ENCODE data around the gene OR2AG1.

Gene OR2AG1

DNA sequence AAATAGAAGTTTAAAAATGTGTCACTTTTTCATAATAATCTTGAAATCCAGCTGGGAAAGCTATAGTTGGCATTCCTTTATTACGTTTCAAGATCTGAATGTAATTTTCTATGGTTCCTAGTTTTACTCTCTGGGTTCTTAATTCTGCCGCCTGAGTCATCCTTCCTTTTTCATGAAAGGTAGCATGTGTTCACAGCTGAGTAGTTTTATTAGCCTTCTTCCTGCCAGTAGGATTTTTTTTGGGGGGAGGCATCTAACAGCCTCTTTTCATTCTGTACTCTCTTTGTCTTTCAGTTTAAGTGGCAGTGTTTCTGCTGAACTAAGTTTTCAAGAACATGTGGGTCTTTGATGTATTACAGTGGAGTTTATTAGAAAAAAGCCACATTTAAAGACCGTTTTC is 47.5 kb upstream of the OR2AG1 start:
- Histone ChIP-seq H3K27me3 (ENCODE audit: insufficient read depth, poor library complexity, severe bottlenecking) (no peaks in the 10 kb centered on the region), H3K27ac (replicated peaks) (no peak overlapping the region), H3K4me3 (replicated peaks; ENCODE audit: insufficient read depth, low read length) (no peak overlapping the region)
- TF ChIP-seq, protein P1, sequence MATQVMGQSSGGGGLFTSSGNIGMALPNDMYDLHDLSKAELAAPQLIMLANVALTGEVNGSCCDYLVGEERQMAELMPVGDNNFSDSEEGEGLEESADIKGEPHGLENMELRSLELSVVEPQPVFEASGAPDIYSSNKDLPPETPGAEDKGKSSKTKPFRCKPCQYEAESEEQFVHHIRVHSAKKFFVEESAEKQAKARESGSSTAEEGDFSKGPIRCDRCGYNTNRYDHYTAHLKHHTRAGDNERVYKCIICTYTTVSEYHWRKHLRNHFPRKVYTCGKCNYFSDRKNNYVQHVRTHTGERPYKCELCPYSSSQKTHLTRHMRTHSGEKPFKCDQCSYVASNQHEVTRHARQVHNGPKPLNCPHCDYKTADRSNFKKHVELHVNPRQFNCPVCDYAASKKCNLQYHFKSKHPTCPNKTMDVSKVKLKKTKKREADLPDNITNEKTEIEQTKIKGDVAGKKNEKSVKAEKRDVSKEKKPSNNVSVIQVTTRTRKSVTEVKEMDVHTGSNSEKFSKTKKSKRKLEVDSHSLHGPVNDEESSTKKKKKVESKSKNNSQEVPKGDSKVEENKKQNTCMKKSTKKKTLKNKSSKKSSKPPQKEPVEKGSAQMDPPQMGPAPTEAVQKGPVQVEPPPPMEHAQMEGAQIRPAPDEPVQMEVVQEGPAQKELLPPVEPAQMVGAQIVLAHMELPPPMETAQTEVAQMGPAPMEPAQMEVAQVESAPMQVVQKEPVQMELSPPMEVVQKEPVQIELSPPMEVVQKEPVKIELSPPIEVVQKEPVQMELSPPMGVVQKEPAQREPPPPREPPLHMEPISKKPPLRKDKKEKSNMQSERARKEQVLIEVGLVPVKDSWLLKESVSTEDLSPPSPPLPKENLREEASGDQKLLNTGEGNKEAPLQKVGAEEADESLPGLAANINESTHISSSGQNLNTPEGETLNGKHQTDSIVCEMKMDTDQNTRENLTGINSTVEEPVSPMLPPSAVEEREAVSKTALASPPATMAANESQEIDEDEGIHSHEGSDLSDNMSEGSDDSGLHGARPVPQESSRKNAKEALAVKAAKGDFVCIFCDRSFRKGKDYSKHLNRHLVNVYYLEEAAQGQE (IDR thresholded peaks at IDR 0.05; ENCODE audit: insufficient replicate concordance, low read depth) = no peak
- TF ChIP-seq, protein P2, sequence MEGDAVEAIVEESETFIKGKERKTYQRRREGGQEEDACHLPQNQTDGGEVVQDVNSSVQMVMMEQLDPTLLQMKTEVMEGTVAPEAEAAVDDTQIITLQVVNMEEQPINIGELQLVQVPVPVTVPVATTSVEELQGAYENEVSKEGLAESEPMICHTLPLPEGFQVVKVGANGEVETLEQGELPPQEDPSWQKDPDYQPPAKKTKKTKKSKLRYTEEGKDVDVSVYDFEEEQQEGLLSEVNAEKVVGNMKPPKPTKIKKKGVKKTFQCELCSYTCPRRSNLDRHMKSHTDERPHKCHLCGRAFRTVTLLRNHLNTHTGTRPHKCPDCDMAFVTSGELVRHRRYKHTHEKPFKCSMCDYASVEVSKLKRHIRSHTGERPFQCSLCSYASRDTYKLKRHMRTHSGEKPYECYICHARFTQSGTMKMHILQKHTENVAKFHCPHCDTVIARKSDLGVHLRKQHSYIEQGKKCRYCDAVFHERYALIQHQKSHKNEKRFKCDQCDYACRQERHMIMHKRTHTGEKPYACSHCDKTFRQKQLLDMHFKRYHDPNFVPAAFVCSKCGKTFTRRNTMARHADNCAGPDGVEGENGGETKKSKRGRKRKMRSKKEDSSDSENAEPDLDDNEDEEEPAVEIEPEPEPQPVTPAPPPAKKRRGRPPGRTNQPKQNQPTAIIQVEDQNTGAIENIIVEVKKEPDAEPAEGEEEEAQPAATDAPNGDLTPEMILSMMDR (IDR thresholded peaks at IDR 0.05; ENCODE audit: insufficient read depth, low read length) = no peak
- TF ChIP-seq SPI1 (IDR thresholded peaks at IDR 0.05; ENCODE audit: borderline replicate concordance, low read depth) = no peak
- no peak for DNase-seq (ENCODE audit: low read depth in 1 of 2, low spot score in 1 of 2)

DNA sequence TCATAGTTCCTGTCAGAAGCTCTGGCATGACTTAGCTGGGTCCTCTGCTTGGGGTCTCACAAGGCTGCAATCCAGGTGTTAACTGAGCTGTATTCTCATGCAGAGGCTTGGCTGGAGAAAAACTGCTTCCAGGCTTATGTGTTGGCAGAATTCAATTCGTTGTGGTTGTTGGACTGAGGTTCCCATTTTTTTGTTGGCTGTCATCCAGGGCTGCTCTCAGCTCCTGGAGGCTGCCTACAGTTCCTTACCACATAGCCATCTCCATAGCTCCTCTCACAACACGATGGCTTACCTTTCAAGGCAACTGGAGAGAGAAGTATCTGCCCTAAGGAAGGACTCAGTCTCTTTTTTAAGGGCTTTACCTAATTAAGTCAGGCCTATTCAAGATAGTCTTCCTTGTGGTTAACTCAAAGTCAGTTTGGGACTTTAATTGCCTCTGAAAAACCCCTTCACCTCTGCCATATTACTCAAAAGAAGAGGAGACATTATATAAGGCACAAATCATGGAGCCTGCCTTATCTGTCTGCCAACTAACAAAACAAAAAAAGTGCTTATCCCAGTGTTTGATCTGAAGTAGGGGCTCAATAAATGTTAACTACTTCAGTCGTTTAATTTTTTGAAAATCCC is 46.2 kb upstream of the OR2AG1 start:
- no peak for TF ChIP-seq POLR2AphosphoS5 (IDR thresholded peaks at IDR 0.05; ENCODE audit: low read depth)
- TF ChIP-seq, protein P1 (IDR thresholded peaks at IDR 0.05; ENCODE audit: insufficient replicate concordance, low read depth) = no peak
- no peak for TF ChIP-seq SPI1 (IDR thresholded peaks at IDR 0.05; ENCODE audit: borderline replicate concordance, low read depth)
- TF ChIP-seq, protein P2 (IDR thresholded peaks at IDR 0.05; ENCODE audit: insufficient read depth, low read length) = no peak
- no peak for TF ChIP-seq GABPA (IDR thresholded peaks at IDR 0.05; ENCODE audit: low read depth)
- Histone ChIP-seq H3K27ac (replicated peaks) (no peak overlapping the region), H3K4me3 (replicated peaks; ENCODE audit: insufficient read depth, low read length) (no peak overlapping the region), H3K27me3 (ENCODE audit: insufficient read depth, poor library complexity, severe bottlenecking) (no peaks in the 10 kb centered on the region)
- peak in 1 of 2 experiments; percentile 39 for DNase-seq (ENCODE audit: low read depth in 1 of 2, low spot score in 1 of 2)

DNA sequence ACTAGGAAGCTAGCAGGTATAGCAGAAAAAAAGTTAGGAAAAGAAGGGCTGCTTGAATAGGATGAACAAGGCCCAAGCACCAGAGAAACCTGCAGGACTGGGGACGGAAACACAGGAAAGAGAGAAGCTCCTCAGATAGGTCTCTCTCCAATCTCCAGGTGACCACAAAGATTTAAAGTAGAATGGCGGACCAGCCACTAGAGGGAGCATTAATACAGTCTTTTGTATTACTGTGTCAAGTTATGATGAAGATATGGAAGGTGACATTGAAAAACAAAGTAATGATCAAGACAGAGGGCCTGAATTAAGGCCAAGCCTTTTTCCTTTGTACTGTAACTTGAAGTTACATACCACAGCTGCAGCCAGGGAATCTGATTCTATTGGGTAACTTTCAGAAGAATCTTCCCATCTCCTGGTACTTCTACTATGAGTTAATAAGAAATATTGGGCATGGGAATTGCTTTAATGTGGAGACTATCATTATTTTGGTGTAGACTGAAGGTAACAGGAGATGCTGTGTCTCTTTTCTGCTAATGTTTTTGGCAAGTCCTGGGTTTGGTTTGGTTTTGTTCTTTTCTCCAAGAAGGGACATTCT is 44.9 kb upstream of the OR2AG1 start:
- Histone ChIP-seq H3K4me3 (replicated peaks; ENCODE audit: insufficient read depth, low read length) (no peak overlapping the region), H3K27me3 (ENCODE audit: insufficient read depth, poor library complexity, severe bottlenecking) (no peaks in the 10 kb centered on the region), H3K27ac (replicated peaks) (no peak overlapping the region)
- DNase-seq (ENCODE audit: low read depth in 1 of 2, low spot score in 1 of 2) = peak in 1 of 2 experiments; percentile 61
- no peak for TF ChIP-seq SPI1 (IDR thresholded peaks at IDR 0.05; ENCODE audit: borderline replicate concordance, low read depth)
- TF ChIP-seq, protein P2 (IDR thresholded peaks at IDR 0.05; ENCODE audit: insufficient read depth, low read length) = peak; percentile 57
- TF ChIP-seq, protein P1 (IDR thresholded peaks at IDR 0.05; ENCODE audit: insufficient replicate concordance, low read depth) = no peak
